Stimulated activated CD4-positive, alpha-beta T cell treated with anti-CD3 and anti-CD28 coated beads, Interleukin-4, amount 100 ng/mL, for 48 hours (primary cell): ENCODE measurements around the gene TENM3.

Experiments
- DNase-seq, 2 donors: peaks; one replicate each; pipeline ENCODE4 v3.0.0-alpha.2; 2020; ENCODE audit warnings: low read depth in 2 of 2

TENM3 gene

DNA sequence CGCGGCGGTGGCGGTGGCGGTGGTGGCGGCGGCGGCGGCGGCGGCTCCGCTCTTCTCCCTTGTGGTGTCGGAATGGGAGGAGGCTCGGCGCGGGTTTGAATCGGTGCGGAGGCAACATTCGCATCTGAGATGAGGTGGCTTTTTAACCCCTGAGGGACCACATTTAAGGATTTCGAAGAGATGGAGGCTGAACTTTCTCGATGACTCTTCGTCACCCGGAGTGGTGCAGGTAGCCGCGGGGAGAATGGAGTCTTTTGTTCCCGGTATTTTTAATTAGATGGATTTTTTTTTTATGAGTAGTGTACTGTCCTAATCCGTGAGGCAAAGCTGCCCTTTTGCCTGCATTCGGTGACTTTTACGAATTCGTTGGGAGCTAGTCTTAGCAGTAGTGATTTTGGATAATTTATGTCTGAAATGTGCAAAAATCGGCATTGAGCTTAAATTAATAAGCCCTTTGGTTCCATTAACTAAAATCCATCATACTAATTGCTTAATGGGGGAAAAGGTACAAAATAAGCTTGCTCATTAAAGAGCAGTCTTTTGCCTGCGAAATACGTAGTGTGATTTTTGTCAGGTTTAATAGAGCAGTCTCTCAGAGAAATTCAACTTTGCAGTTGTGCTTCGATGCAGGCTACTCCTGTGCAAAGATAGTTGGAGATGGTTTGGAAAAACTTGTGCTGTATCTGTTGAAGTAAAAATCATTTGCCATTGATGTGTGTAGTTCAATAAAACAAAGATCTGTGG, 206.2 kb downstream of the TENM3 start:
- DNase-seq, result peak in 1 of 2 donors; percentile 0

DNA sequence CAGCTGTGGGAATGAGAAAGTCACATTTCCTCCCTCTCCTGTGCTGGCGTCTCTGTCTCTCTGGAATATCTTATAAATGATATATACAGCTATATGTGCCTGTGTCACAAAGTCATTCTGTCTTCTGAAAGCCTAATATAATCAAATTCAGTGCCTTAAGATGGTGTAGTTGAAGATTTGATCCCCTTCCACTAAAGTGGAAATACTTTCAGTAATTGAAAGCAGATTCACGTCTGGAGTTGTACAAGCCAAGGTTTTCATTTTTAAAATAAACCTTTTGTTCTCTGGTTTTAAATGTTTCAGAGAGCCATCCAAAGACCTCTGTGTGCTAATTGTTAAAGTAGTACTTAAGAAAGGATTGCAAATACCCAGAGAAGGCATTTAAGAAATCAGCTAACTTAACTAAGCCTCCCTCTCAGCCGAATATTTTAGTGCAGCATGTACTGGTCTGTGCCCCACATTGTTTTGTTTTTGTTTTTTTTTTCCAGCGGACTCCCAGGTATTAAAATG, 206.8 kb downstream of the TENM3 start:
- no peak for DNase-seq

DNA sequence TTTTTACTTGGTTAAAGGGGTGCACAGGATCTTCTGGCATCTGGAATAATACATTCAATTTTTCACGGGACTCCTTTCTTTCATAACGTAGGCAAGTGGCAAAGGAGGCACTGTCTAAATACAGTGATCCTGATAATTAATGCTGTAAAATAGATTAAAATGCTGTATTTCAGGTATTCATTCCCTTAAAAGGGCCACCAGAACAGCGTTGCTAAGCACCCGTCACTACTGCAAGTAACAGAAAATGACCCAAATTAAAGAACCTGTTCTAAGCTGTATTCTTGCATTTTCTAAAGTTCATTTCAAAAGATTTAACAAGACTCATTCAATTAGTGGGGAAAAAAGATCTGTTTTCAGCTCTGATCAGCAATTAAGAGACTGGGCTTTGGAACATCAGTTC, 208.2 kb downstream of the TENM3 start:
- no peak for DNase-seq

- DNase-seq, result no peak
Observed at GRCh38 chr4:182453830-182454229, 210.6 kb downstream of the TENM3 start.

- no peak for DNase-seq
Observed at GRCh38 chr4:182454440-182455013, 211.3 kb downstream of the TENM3 start.

- no peak for DNase-seq
Observed at GRCh38 chr4:182465114-182465513, 221.9 kb downstream of the TENM3 start.

DNA sequence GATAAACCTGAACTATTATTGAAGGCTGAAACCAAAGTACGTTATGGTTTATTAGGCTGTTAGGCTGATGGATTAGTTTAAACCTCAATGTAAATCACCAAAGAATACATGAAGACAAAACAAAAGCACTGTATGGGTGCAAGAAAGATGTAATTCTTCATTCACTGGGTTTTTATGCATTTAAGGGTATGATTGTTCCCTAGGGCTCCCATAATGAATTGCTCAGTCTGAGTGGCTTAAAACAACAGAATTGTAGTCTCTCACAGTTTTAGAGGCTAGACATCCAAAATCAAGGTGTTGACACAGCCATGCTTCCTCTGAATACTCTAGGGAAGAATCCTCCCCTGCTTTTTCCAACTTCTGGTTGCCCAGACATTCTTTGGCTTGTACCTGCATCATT, 222.8 kb downstream of the TENM3 start:
- no peak for DNase-seq

- no peak for DNase-seq
Observed at GRCh38 chr4:182470215-182470614, 227.0 kb downstream of the TENM3 start.

GRCh38 chr4:182475539-182475938, 232.3 kb downstream of the TENM3 start:
- no peak for DNase-seq

DNA sequence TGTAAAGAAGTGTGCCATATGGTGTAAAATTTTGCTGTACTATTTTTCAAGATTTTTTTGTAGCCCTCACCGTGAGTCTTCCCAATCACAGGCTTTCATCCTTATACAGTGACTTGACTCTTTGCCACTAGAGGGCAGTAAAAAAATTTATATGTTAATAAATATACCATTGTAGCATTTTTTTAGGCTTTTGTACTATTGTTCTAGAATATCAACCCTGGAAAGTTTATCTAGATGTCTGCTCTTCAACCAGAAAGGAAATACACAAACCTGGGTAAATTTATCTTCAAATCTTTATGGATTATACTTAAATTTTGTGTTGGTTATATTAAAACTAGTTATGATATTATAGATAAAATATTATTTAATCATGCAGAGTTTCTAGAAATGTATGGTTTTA, 235.3 kb downstream of the TENM3 start:
- DNase-seq, result no peak

DNA sequence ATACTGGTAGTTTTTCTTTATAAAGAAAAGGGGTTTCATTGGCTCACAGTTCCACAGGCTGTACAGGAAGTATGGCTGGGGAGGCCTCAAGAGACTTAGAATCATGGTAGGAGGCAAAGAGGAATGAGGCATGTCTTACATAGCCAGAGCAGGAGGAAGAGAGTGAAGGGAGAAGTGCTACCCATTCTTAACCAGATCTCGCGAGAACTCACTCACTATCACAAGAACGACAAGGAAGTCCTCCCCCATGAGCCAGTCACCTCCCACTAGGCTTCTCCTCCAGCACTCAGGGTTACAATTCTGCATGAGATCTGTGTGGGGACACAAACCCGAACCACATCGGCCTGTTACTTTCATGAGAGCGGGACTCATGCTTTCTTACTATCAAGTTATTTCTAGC, 240.5 kb downstream of the TENM3 start:
- no peak for DNase-seq

DNA sequence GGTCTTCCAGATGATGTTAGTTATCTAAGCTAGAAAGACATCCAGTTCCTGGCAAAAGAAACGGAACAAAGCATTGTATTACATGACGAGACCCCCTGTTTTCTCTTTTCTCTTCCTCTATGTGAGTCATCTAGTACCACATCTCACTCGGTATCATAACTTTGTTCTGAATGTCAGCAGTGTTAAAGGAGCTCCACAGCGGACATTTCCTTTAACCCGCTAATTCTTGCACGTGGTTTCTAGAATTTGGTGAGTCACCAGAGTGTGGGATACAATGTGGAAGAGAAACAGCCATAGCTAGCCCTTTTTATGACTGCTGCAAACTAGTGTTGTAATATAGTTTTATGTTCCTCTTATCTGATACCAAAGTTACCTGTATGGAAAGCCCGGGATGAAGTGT, 243.7 kb downstream of the TENM3 start:
- DNase-seq, result no peak

DNA sequence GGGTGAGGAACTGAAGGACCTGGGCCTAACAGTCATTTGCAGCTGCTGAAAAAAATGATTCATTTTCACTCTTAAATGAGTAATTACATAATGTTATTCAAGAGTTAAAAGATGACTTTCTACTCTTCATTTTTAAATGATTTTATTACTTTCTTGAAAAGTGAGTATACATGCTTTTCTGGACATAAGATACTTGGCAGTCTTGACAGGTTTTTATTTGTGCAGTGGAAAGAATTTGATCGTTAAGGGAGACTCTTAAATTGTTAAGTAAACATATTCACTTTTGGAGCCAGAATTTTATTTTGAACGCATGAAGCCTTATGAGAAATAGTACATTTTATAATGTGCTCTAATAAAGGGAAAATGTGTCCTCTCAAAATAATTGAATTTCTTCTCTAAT, 245.7 kb downstream of the TENM3 start:
- no peak for DNase-seq

DNA sequence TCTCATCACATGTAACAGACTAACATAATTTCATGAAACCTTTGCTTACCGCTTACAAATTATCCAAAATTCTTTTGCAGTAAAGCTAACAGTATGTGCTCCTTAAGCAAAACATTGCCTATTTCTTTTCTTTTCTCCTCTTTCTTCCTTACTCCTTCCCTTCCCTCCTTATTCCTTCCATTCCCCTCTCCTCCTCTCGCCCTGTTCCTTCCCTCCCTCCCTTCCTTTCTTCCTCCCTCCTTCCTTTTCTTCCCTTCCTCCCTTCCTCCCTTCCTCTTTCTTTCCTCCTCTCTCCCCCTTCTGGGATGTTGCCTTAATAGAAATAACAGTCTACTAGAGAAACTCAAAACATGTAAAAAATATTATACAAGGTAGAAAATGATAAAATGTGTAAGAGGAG, 246.4 kb downstream of the TENM3 start:
- DNase-seq, result no peak

DNA sequence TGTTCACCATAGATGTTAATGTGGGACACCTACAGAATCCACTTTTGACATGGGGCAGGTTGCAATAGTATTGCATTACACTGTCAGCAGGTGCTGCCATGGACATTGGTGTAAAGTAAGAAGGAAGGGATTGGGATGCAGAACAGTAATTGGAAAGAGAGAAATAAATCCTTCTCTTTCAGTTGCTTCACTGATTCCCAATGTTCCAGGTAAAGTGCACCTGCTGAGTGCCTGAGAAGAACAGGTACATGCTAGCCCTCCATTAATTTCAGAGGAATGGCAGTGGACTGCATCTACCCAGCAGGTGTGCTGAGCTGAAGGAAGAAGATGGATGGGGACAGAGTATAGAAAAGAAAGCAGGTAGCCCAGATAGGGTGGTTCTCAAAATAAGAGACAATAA, 248.5 kb downstream of the TENM3 start:
- no peak for DNase-seq

- no peak for DNase-seq
Observed at GRCh38 chr4:182492423-182492822, 249.2 kb downstream of the TENM3 start.

DNA sequence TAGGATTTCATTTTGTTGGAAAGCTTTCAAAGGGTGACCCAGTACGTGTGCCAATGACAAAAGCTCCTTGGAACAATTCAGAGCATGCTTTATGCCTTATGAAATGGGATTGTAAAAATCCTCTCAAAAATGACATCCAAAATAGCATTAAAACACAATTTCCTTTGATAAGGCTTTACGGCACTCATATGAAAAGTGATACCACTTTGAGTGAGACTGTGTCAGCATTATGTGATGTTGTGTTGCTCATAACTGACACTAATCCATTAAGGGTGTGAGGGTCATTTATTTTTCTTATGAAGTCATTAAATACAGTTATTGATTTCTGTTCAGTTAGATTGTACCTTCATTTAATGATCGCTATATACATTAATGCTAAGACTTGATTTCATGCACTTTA, 250.2 kb downstream of the TENM3 start:
- no peak for DNase-seq

- DNase-seq, result no peak
Observed at GRCh38 chr4:182494103-182494502, 250.9 kb downstream of the TENM3 start.

GRCh38 chr4:182495031-182495430, 251.8 kb downstream of the TENM3 start:
- no peak for DNase-seq

- DNase-seq, result no peak
Observed at GRCh38 chr4:182495645-182496385, 252.6 kb downstream of the TENM3 start.

GRCh38 chr4:182496408-182496807, 253.2 kb downstream of the TENM3 start:
- DNase-seq, result no peak

DNA sequence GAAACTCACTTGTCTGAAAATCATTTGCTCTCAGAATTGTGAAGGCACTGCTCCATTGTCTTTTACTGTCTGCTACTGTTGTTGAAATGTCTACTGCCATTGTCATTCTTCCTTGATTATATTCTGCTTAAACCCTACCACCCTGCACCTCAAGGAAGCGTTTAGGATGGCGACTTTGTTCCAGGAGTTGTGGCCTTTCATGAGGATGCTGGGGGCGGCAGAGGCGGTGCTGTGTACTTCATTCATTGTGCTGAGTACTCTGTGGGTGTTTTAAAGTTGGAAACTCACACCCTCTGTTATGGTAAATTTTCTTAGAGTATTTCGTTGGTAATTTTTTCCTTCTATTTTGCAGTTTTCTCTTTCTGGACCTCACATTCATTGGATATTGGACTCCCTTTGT, 258.9 kb downstream of the TENM3 start:
- DNase-seq, result no peak

- no peak for DNase-seq
Observed at GRCh38 chr4:182504463-182504862, 261.3 kb downstream of the TENM3 start.
